Measurements from ENCODE around the gene ANKRD11.
"Not testable (repeated sequence)": the region's sequence is repeated elsewhere in the genome, so short reads cannot be mapped to it uniquely, and the experiment has no call there.

The ANKRD11 gene

GRCh38 chr16:89332243-89332901 lies 158.0 kb downstream of the ANKRD11 start:
- DNase-seq (ENCODE audit: low read depth), result no peak
- H3K4me3 ChIP-seq (ENCODE audit: low read length), result no peak overlapping the region

GRCh38 chr16:89331371-89332109 lies 158.8 kb downstream of the ANKRD11 start:
- no peak overlapping the region for H3K4me3 ChIP-seq (ENCODE audit: low read length)
- no peak for TF ChIP-seq CTCF (IDR thresholded peaks at IDR 0.05; ENCODE audit: insufficient read depth, low read depth, low read length, missing control alignments)
- DNase-seq (ENCODE audit: low read depth), result no peak

More at GRCh38 chr16:89332243-89332901, 158.0 kb downstream of the ANKRD11 start:
- TF ChIP-seq CTCF (IDR thresholded peaks at IDR 0.05; ENCODE audit: insufficient read depth, low read depth, low read length, missing control alignments), result no peak

GRCh38 chr16:89330177-89330856 lies 160.0 kb downstream of the ANKRD11 start:
- H3K4me3 ChIP-seq (ENCODE audit: low read length), result no peak overlapping the region
- no peak for TF ChIP-seq CTCF (IDR thresholded peaks at IDR 0.05; ENCODE audit: insufficient read depth, low read depth, low read length, missing control alignments)
- DNase-seq (ENCODE audit: low read depth), result peak; percentile 86

- H3K4me3 ChIP-seq (ENCODE audit: low read length); DNase-seq (ENCODE audit: low read depth): not testable (repeated sequence)
These were observed 160.6 kb downstream of the ANKRD11 start for GRCh38 chr16:89329830-89330176.

GRCh38 chr16:89328412-89329400 lies 161.7 kb downstream of the ANKRD11 start:
- not testable (repeated sequence) for DNase-seq (ENCODE audit: low read depth); H3K4me3 ChIP-seq (ENCODE audit: low read length)

- no peak for TF ChIP-seq CTCF (IDR thresholded peaks at IDR 0.05; ENCODE audit: insufficient read depth, low read depth, low read length, missing control alignments)
- no peak overlapping the region for H3K4me3 ChIP-seq (ENCODE audit: low read length)
- DNase-seq (ENCODE audit: low read depth), result no peak
These were observed 163.6 kb downstream of the ANKRD11 start for GRCh38 chr16:89326721-89327120.

- no peak for TF ChIP-seq CTCF (IDR thresholded peaks at IDR 0.05; ENCODE audit: insufficient read depth, low read depth, low read length, missing control alignments)
- peak; percentile 74 for DNase-seq (ENCODE audit: low read depth)
- H3K4me3 ChIP-seq (ENCODE audit: low read length), result no peak overlapping the region
These were observed 164.4 kb downstream of the ANKRD11 start for GRCh38 chr16:89325861-89326471.
